ENCODE results near the gene XPNPEP1.

Gene XPNPEP1

GRCh38 chr10:109960682-109961081 is 37.4 kb upstream of the XPNPEP1 start:
- Histone ChIP-seq H3K9ac (ENCODE audit: low read length) (no peak overlapping the region), H3K4me3 (ENCODE audit: low read length) (no peak overlapping the region), H3K27ac (ENCODE audit: low read depth, low read length) (no peak overlapping the region), H3K27me3 (ENCODE audit: control insufficient read depth, insufficient read depth, low read length) (no peaks in the 10 kb centered on the region), H3K4me1 (ENCODE audit: control insufficient read depth, insufficient read depth, low read length) (no peaks in the 10 kb centered on the region), H3K36me3 (ENCODE audit: control insufficient read depth, insufficient read depth, low read length) (no peaks in the 10 kb centered on the region)

DNA sequence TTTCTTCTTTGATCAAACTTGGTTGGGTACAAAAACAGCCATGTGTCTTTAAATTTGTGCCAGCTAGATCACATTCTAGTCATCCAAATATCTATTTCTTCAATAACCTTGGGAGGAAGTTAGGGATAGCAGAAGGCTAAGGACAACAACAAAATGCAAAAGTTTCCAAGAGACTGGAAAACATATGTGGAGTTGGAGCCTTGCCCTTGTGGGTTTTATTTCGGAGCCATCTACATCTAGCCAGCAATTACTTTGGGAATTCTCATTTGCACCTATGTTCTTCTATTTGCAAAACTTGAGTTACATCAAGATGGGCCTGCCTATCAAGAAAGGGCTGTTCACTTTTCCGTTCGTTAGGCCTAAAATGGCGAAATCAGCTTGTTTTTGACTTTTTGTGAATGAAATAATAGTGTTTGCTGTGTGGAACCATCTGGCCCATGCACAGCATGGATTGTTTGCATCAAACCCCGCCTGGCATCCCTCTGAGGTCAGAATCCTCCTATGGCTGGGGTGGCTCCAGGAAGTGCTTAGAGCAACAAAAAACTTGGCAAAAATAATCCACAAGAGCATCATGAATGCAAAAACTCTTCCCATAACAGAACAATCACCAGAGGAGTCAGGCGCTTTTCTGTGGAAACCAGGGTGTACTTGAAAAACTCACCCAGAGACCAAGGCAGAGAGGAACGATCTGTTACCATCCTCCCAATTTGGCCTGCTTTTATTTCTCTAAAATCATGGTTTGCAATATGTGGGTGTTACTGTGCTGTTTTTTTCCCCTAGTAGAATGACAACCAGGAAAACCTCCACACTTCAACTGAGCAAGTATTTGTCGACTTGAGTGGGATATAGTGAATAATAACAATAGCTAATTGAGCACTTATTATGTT is 36.2 kb upstream of the XPNPEP1 start:
- no peaks in the 10 kb centered on the region for H3K36me3 ChIP-seq (ENCODE audit: control insufficient read depth, insufficient read depth, low read length)
- H3K4me1 ChIP-seq (ENCODE audit: control insufficient read depth, insufficient read depth, low read length), result no peaks in the 10 kb centered on the region
- H3K27me3 ChIP-seq (ENCODE audit: control insufficient read depth, insufficient read depth, low read length), result no peaks in the 10 kb centered on the region
- H3K4me3 ChIP-seq (ENCODE audit: low read length), result no peak overlapping the region
- no peak overlapping the region for H3K9ac ChIP-seq (ENCODE audit: low read length)
- H3K27ac ChIP-seq (ENCODE audit: low read depth, low read length), result no peak overlapping the region

DNA sequence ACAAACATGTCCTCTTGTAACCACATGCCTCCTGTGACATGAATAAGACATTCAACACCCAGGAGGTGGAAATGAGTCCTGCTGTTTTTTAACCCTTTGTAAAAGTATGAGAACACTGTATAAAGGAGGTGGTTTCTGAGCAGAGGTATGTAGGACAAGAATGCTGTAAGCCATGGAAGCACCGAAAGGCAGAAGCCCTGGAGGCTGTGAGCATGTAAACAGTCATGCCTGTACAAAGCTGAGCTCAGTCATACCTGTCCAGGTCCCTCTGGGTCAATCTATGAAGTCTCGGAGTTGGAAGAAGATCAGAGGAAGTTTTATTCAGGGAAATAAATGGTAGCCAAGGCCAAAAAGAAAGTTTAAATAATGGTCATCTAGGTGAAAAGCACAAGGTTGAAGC is 34.7 kb upstream of the XPNPEP1 start:
- H3K9ac ChIP-seq (ENCODE audit: low read length), result no peak overlapping the region
- H3K27ac ChIP-seq (ENCODE audit: low read depth, low read length), result no peak overlapping the region
- no peaks in the 10 kb centered on the region for H3K27me3 ChIP-seq (ENCODE audit: control insufficient read depth, insufficient read depth, low read length)
- no peaks in the 10 kb centered on the region for H3K36me3 ChIP-seq (ENCODE audit: control insufficient read depth, insufficient read depth, low read length)
- H3K4me3 ChIP-seq (ENCODE audit: low read length), result no peak overlapping the region
- H3K4me1 ChIP-seq (ENCODE audit: control insufficient read depth, insufficient read depth, low read length), result no peaks in the 10 kb centered on the region

- H3K27me3 ChIP-seq (ENCODE audit: control insufficient read depth, insufficient read depth, low read length), result no peaks in the 10 kb centered on the region
- H3K4me3 ChIP-seq (ENCODE audit: low read length), result no peak overlapping the region
- H3K4me1 ChIP-seq (ENCODE audit: control insufficient read depth, insufficient read depth, low read length), result no peaks in the 10 kb centered on the region
- H3K36me3 ChIP-seq (ENCODE audit: control insufficient read depth, insufficient read depth, low read length), result no peaks in the 10 kb centered on the region
- H3K27ac ChIP-seq (ENCODE audit: low read depth, low read length), result no peak overlapping the region
- H3K9ac ChIP-seq (ENCODE audit: low read length), result no peak overlapping the region
Measured at GRCh38 chr10:109957092-109957797, 33.9 kb upstream of the XPNPEP1 start.

DNA sequence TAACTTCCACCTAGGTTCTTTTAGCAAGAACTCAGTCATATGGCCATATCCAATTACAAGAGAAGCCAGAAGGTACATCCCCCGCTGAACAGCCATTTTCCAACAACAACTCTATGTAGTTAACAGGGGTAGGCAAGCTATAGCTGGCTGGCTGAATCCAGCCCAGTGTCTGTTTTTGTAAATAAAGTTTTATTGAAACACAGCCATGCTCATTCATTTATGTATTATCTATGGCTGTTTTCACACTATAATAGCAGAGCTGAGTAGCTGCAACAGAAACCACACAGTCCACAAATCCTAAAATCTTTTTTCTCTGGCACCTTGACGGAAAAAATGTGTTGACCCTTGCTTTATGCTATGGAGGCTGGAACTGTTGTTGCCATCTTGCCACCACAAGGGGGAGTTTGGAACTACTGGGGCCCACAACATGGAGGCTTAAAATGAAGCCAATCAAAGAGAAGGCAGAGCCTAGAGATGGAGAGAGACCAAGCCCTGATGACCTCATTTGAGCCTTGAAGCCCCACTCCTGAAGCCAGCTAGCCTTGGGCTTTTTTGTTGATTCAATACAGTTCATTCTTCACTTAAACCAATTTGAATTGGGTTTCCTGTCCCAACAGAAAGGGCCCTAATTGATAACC is 33.3 kb upstream of the XPNPEP1 start:
- H3K27me3 ChIP-seq (ENCODE audit: control insufficient read depth, insufficient read depth, low read length), result no peaks in the 10 kb centered on the region
- H3K4me3 ChIP-seq (ENCODE audit: low read length), result no peak overlapping the region
- H3K4me1 ChIP-seq (ENCODE audit: control insufficient read depth, insufficient read depth, low read length), result no peaks in the 10 kb centered on the region
- H3K9ac ChIP-seq (ENCODE audit: low read length), result no peak overlapping the region
- no peaks in the 10 kb centered on the region for H3K36me3 ChIP-seq (ENCODE audit: control insufficient read depth, insufficient read depth, low read length)
- no peak overlapping the region for H3K27ac ChIP-seq (ENCODE audit: low read depth, low read length)

GRCh38 chr10:109953766-109954165 is 30.5 kb upstream of the XPNPEP1 start:
- Histone ChIP-seq H3K9ac (ENCODE audit: low read length) (no peak overlapping the region), H3K36me3 (ENCODE audit: control insufficient read depth, insufficient read depth, low read length) (no peaks in the 10 kb centered on the region), H3K27ac (ENCODE audit: low read depth, low read length) (no peak overlapping the region), H3K27me3 (ENCODE audit: control insufficient read depth, insufficient read depth, low read length) (no peaks in the 10 kb centered on the region), H3K4me1 (ENCODE audit: control insufficient read depth, insufficient read depth, low read length) (no peaks in the 10 kb centered on the region), H3K4me3 (ENCODE audit: low read length) (no peak overlapping the region)

- no peaks in the 10 kb centered on the region for H3K27me3 ChIP-seq (ENCODE audit: control insufficient read depth, insufficient read depth, low read length)
- H3K4me1 ChIP-seq (ENCODE audit: control insufficient read depth, insufficient read depth, low read length), result no peaks in the 10 kb centered on the region
- no peak overlapping the region for H3K4me3 ChIP-seq (ENCODE audit: low read length)
- no peak overlapping the region for H3K9ac ChIP-seq (ENCODE audit: low read length)
- no peak overlapping the region for H3K27ac ChIP-seq (ENCODE audit: low read depth, low read length)
- H3K36me3 ChIP-seq (ENCODE audit: control insufficient read depth, insufficient read depth, low read length), result no peaks in the 10 kb centered on the region
Measured at GRCh38 chr10:109952526-109952925, 29.2 kb upstream of the XPNPEP1 start.

DNA sequence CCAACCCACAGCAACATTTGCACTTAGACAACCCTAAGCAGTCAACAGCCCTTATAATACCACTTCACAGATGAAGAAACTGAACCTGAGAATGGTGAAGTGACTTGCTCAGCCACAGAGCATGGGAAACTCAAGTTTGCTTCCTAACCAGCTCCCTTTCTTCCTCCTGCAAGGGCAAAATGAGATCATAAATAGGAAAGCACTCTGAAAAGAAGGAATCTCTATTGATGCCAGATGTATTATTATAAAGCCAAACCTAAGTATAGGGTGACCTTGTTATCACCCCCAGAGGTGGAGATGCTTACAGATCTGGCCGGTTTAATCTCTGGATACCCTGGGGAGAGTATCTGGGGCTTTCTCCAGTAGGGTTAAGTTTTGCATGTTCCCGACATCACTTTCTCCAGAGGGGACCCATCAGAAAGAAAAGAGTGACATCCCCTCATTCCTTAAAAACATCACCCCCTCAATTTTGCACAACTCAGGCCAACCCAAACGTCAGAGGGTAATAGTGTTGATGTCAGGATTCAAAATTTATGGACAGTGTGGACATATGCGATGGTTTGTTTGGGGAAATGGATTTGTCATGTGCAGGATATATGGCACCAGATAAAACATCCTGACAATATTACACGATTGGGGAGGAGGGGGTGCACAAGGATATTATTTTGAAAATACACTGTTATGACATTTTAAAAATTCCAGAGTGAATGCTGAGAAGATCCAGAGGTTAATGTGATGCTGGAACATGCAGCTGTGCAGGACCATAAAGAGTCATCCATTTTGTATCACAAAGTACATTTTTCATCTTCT is 24.0 kb upstream of the XPNPEP1 start:
- H3K36me3 ChIP-seq (ENCODE audit: control insufficient read depth, insufficient read depth, low read length), result no peaks in the 10 kb centered on the region
- no peaks in the 10 kb centered on the region for H3K27me3 ChIP-seq (ENCODE audit: control insufficient read depth, insufficient read depth, low read length)
- H3K4me3 ChIP-seq (ENCODE audit: low read length), result no peak overlapping the region
- no peak overlapping the region for H3K27ac ChIP-seq (ENCODE audit: low read depth, low read length)
- H3K9ac ChIP-seq (ENCODE audit: low read length), result no peak overlapping the region
- no peaks in the 10 kb centered on the region for H3K4me1 ChIP-seq (ENCODE audit: control insufficient read depth, insufficient read depth, low read length)

DNA sequence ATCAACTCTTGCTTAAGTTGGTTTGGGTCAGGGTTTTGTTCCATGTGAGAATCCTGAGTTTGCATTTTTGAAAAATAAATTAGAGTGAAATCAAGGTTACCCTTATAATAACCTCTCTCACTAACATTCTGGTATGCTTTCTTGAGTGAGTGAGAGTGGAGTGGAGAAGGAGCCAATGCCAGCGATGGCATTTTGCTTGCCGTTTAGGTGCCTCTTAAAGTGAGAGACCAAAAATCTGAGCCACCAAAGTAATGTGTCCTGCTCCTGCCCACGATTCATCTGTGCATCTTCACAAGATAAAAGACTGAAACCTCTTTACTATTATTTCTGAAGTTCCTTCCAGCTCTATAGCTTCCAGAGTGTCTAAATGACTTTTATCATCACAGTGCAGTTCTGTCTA is 23.4 kb upstream of the XPNPEP1 start:
- H3K4me3 ChIP-seq (ENCODE audit: low read length), result no peak overlapping the region
- H3K27ac ChIP-seq (ENCODE audit: low read depth, low read length), result no peak overlapping the region
- H3K9ac ChIP-seq (ENCODE audit: low read length), result no peak overlapping the region
- no peaks in the 10 kb centered on the region for H3K4me1 ChIP-seq (ENCODE audit: control insufficient read depth, insufficient read depth, low read length)
- no peaks in the 10 kb centered on the region for H3K27me3 ChIP-seq (ENCODE audit: control insufficient read depth, insufficient read depth, low read length)
- H3K36me3 ChIP-seq (ENCODE audit: control insufficient read depth, insufficient read depth, low read length), result no peaks in the 10 kb centered on the region

- Histone ChIP-seq H3K27ac (ENCODE audit: low read depth, low read length) (no peak overlapping the region), H3K4me3 (ENCODE audit: low read length) (no peak overlapping the region)
Measured at GRCh38 chr10:109945473-109946177, 22.3 kb upstream of the XPNPEP1 start.

DNA sequence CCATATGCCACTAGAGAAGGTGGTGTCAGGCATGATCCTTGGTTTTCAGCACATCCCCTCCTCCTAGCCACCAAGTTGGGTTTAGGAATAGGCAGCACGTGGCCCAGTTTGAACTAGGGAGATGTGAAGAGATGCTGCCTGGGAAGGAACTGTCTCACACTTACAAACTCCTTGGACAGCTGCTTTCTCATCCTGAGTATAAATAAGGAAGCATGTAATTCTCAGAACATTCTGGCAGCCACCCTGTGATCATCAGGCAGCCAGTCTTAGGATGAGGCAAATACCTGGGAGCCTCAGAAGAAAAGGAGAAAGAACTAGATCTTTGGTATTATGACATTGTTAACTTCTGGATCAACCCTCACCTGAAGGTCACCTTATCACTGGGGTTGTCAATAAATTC is 21.3 kb upstream of the XPNPEP1 start:
- H3K9ac ChIP-seq (ENCODE audit: low read length), result no peak overlapping the region
- H3K27ac ChIP-seq (ENCODE audit: low read depth, low read length), result no peak overlapping the region
- H3K4me1 ChIP-seq (ENCODE audit: control insufficient read depth, insufficient read depth, low read length), result no peaks in the 10 kb centered on the region
- H3K36me3 ChIP-seq (ENCODE audit: control insufficient read depth, insufficient read depth, low read length), result no peaks in the 10 kb centered on the region
- H3K27me3 ChIP-seq (ENCODE audit: control insufficient read depth, insufficient read depth, low read length), result no peaks in the 10 kb centered on the region
- H3K4me3 ChIP-seq (ENCODE audit: low read length), result no peak overlapping the region

More at GRCh38 chr10:109945473-109946177, 22.3 kb upstream of the XPNPEP1 start:
- Histone ChIP-seq H3K36me3 (ENCODE audit: control insufficient read depth, insufficient read depth, low read length) (no peaks in the 10 kb centered on the region), H3K9ac (ENCODE audit: low read length) (no peak overlapping the region), H3K27me3 (ENCODE audit: control insufficient read depth, insufficient read depth, low read length) (no peaks in the 10 kb centered on the region), H3K4me1 (ENCODE audit: control insufficient read depth, insufficient read depth, low read length) (no peaks in the 10 kb centered on the region)

All from rectal smooth muscle tissue (tissue), 1 donor.